Measurements from ENCODE around the gene CLHC1. TPM values are rescaled to one million over a fixed set of nuclear protein-coding genes. Genes with fewer than 3 reads are reported as not detected.

The CLHC1 gene
- total and polyA plus RNA-seq, 2 of the 8 experiments (the other 6 are each of a cell fraction or from before 2014, with no cell fraction given): 2.6 to 10.8 TPM

- TF ChIP-seq CBX5 (IDR thresholded peaks at IDR 0.05; ENCODE audit: low read depth, low read length): no peak
- no peak for TF ChIP-seq HDAC2 (IDR thresholded peaks at IDR 0.05; ENCODE audit: borderline replicate concordance in 1 of 2, low read depth in 2 of 2, low read length in 2 of 2)
- no peak for TF ChIP-seq TAF1 (IDR thresholded peaks at IDR 0.05; ENCODE audit: low read depth, low read length)
Observed at GRCh38 chr2:55269645-55269990, 37.5 kb upstream of the CLHC1 start (continued).
